ENCODE data around the gene FBXL7.

DNA sequence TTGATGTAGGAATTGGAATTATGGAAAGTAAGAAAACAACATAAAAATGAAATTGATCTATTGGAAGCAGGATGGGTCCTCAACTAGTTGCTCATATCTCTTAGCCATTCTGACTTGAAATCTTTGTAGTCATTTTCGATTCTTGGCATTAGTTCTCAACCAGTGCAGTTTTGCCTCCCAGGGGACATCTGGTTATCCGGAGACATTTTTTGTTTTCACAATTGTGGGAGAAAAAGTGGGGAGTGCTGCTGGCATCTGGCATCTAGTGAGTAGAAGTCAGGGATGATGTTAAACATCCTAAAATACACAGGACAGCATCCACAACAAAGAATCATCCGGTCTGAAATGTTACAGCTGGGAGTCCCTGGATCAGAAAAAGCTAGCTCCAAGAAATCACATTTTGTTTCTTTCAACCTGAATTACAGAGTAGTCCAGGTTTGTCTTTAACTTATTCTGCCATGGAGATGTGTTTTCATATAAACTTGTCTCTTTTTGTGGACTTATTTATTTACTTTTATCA is 74.9 kb downstream of the FBXL7 start:
- TF ChIP-seq, protein P1, sequence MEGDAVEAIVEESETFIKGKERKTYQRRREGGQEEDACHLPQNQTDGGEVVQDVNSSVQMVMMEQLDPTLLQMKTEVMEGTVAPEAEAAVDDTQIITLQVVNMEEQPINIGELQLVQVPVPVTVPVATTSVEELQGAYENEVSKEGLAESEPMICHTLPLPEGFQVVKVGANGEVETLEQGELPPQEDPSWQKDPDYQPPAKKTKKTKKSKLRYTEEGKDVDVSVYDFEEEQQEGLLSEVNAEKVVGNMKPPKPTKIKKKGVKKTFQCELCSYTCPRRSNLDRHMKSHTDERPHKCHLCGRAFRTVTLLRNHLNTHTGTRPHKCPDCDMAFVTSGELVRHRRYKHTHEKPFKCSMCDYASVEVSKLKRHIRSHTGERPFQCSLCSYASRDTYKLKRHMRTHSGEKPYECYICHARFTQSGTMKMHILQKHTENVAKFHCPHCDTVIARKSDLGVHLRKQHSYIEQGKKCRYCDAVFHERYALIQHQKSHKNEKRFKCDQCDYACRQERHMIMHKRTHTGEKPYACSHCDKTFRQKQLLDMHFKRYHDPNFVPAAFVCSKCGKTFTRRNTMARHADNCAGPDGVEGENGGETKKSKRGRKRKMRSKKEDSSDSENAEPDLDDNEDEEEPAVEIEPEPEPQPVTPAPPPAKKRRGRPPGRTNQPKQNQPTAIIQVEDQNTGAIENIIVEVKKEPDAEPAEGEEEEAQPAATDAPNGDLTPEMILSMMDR (IDR thresholded peaks at IDR 0.05): no peak
- no peak for TF ChIP-seq POLR2A (IDR thresholded peaks at IDR 0.05)
- TF ChIP-seq POLR2AphosphoS5 (IDR thresholded peaks at IDR 0.05): no peak
- no peak for TF ChIP-seq EP300 (IDR thresholded peaks at IDR 0.05)

Data from suprapubic skin (tissue), 4 donors.